IPS-NIHi7 (cell line): ENCODE results near the gene TIMM29.
A peak's percentile ranks its signal among the peaks of the same experiment; 100 is the strongest.
"Not testable (repeated sequence)": the region's sequence is repeated elsewhere in the genome, so short reads cannot be mapped to it uniquely, and the experiment has no call there.

Experiments
- DNase-seq: peaks from one replicate; pipeline ENCODE4 v3.0.0; 2012; ENCODE audit warnings: mixed read lengths; ENCODE audit errors: extremely low spot score

TIMM29 gene

GRCh38 chr19:10943412-10943811 lies 14.8 kb downstream of the TIMM29 start:
- DNase-seq = not testable (repeated sequence)

- no peak for DNase-seq
These were observed 16.7 kb downstream of the TIMM29 start for GRCh38 chr19:10945264-10945663.

GRCh38 chr19:10946958-10947657 lies 18.5 kb downstream of the TIMM29 start:
- no peak for DNase-seq

GRCh38 chr19:10952809-10953208 lies 24.2 kb downstream of the TIMM29 start:
- DNase-seq = no peak

- not testable (repeated sequence) for DNase-seq
These were observed 30.8 kb downstream of the TIMM29 start for GRCh38 chr19:10959277-10959968.

GRCh38 chr19:10960314-10961072 lies 31.9 kb downstream of the TIMM29 start, which contains the start of gene SMARCA4:
Gene SMARCA4, plus strand, starts transcription at chr19:10961030. Its CDS starts 23,122 bp downstream, at chr19:10984152.
- DNase-seq = peak; percentile 99

GRCh38 chr19:10961073-10961860 lies 32.7 kb downstream of the TIMM29 start:
- DNase-seq = peak; percentile 41

GRCh38 chr19:10962863-10963262 lies 34.3 kb downstream of the TIMM29 start:
- DNase-seq = no peak

GRCh38 chr19:10963865-10964264 lies 35.3 kb downstream of the TIMM29 start:
- DNase-seq = no peak

- DNase-seq = no peak
These were observed 36.3 kb downstream of the TIMM29 start for GRCh38 chr19:10964903-10965302.

- DNase-seq = no peak
These were observed 36.8 kb downstream of the TIMM29 start for GRCh38 chr19:10965398-10965797.

- no peak for DNase-seq
These were observed 38.2 kb downstream of the TIMM29 start for GRCh38 chr19:10966809-10967208.

- peak; percentile 10 for DNase-seq
These were observed 40.0 kb downstream of the TIMM29 start for GRCh38 chr19:10968527-10969135.

- DNase-seq = no peak
These were observed 42.6 kb downstream of the TIMM29 start for GRCh38 chr19:10971107-10971726.

GRCh38 chr19:10975374-10976130 lies 46.9 kb downstream of the TIMM29 start:
- no peak for DNase-seq

GRCh38 chr19:10976131-10976892 lies 47.7 kb downstream of the TIMM29 start:
- DNase-seq = no peak

- DNase-seq = no peak
These were observed 49.1 kb downstream of the TIMM29 start for GRCh38 chr19:10977742-10978092.
